Adrenal gland (tissue), 12 donors: ENCODE measurements around the gene PRSS50. TPM values are rescaled to one million over a fixed set of nuclear protein-coding genes. Genes with fewer than 3 reads are reported as not detected.

Experiments used
- DNase-seq, 7 donors: peaks; one replicate each; pipeline ENCODE4 v3.0.0-alpha.2; 2019 to 2020
- H3K27ac ChIP-seq, 5 donors: fragments of 200-600 bp; sonication (generic) in 4 of 5; 1 replicate in 3 of 5; 2 replicates in 2 of 5; pipeline versions ENCODE4 v1.5.1 to v1.8.0; 2016 to 2020; ENCODE audit warnings: mild to moderate bottlenecking in 1 of 5
- H3K27me3 ChIP-seq: fragments of 200-600 bp; 2 replicates; pipeline ENCODE4 v1.8.0; 2021
- H3K36me3 ChIP-seq, 2 donors: fragments of 200-600 bp; replicated peaks in 1 of 2; 1 replicate in 1 of 2; 2 replicates in 1 of 2; pipeline versions ENCODE4 v1.5.1 to v1.8.0; 2018 to 2022
- H3K4me1 ChIP-seq, 2 donors: fragments of 200-600 bp; replicated peaks in 1 of 2; 1 replicate in 1 of 2; 2 replicates in 1 of 2; pipeline versions ENCODE4 v1.5.1 to v1.8.0; 2018 to 2021
- H3K4me3 ChIP-seq, 4 donors: fragments of 200-600 bp; sonication (generic) in 3 of 4; one replicate each; pipeline ENCODE4 v1.5.1; 2016 to 2018
- H3K9me3 ChIP-seq, 3 donors: fragments of 200-600 bp; sonication (generic) in 1 of 3; replicated peaks in 1 of 3; 1 replicate in 2 of 3; 2 replicates in 1 of 3; pipeline versions ENCODE4 v1.5.1 to v1.8.0; 2016 to 2021
- CTCF ChIP-seq, 6 experiments: fragments of 450-650 bp in 4 of 6; fragments of 200-600 bp in 2 of 6; sonication (generic) in 1 of 6; IDR thresholded peaks; 1 replicate in 5 of 6; 2 replicates in 1 of 6; pipeline versions ENCODE4 v1.5.1 to v1.8.0; 2016 to 2021; ENCODE audit warnings: antibody characterized with exemption in 6 of 6, mild to moderate bottlenecking in 2 of 6, moderate library complexity in 1 of 6
- POLR2A ChIP-seq, 2 donors: fragments of 450-650 bp; IDR thresholded peaks; one replicate each; pipeline ENCODE4 v1.6.1; 2017; ENCODE audit warnings: antibody characterized with exemption in 2 of 2, mild to moderate bottlenecking in 2 of 2, moderate library complexity in 1 of 2
- WGBS, 4 donors: extraction: QIAGEN DNeasy Blood & Tissue Kit in 2 of 4; methylation state at CpG; one replicate each; pipeline versions ENCODE4 v1.1.5 to v1.1.7; 2013 to 2017; 5-methylcytosine and 5-hydroxymethylcytosine counted together
- intact Hi-C, 2 donors: fragments of 100-400 bp; cut with DNase I; formaldehyde crosslinking; loops; one replicate each; pipeline versions ENCODE4 v1.14.1 to v1.15.0; 2022 to 2023
- polyA plus RNA-seq, 3 donors: library from polyadenylated mRNA; stranded (reverse); fragments of 200-250 nt in 2 of 3; fragments of 350-450 nt in 1 of 3; fragmentation: Illumina TruSeq in 1 of 3; extraction: RNeasy Lipid Tissue Mini Kit (QIAGEN cat#74804) in 1 of 3; gene quantifications; one replicate each; pipeline ENCODE4 v1.2.3, GENCODE V29; 2013 to 2014
- total RNA-seq, 9 donors: library from RNA; depleted of rRNA in 4 of 9; stranded (reverse); fragments of >200 nt in 4 of 9; fragments of 120-200 nt in 1 of 9; fragmentation: NEBNext Ultra II Directional in 1 of 9; extraction: Animal tissue kit (Norgen Biotek cat#: 25700) in 1 of 9; gene quantifications; one replicate each; pipeline versions ENCODE4 v1.1.0 to v1.2.4, GENCODE V29; 2013 to 2023
- donor health status: healthy with polysubstance abuse.
- donor health status: Bipolar disorder and iron deficiency.
- donor health status: DM: yes; HTN: yes; CAD: no.
- donor health status: DM: no; HTN: no; CAD: no.
- donor health status: DM: no; HTN: no; CAD: no.
- donor health status: DM: yes; HTN: yes; CAD: no.

The PRSS50 gene
- total and polyA plus RNA-seq, 12 donors, result 0.07 to 1.9 (median 0.18) TPM; not detected in 4

DNA sequence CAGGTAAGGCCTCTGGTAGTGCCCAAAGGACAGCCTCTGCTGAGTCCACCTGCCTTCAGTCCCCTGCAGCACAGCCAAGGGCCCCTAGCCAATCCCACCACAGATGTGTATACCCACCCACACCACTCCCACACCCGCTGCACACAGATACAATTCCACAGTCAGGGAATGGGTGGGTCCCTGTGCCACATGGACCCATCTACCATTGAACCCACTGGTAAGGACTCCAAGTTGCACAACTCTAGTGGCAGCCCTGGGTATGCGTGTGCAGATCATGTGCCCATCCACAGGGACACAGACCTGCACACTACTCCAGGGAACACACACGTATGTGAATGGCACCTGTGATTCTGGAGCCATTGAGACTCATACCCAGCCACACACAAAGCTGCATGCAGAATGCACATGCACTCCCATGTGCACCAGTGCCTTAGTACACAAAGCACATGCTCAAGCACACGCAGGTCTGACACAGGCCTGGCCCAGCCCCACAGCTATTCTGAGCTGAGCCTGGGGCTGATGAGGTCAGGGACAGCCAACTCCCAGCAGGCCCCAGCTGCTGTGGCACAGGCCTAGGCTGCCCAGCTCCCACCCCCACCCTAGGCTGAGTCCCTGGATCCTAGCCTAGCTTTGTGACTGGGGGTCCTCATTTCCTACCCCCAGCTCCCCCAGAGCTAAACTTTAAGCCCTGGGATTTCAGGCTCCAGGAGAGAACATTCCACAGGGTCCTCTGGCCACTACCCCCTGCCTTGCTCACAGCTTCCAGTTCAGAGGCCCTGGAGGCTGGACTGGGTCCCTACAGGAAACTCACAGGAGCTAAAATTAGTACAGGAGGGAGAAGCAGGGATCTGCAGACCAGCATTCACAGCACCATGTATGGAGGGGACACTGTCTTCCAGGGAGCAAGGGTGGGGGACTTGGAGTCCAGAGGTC, 21.4 kb downstream of the PRSS50 start:
- Histone ChIP-seq H3K4me3 (no peak overlapping the region), H3K4me1 (peaks cover 38 to 72% of the 10 kb centered on the region in 2 donors), H3K27ac (peak overlapping the region in 4 of 5 donors; percentile 16 to 82 (median 62)), H3K36me3 (no peaks in the 10 kb centered on the region), H3K27me3 (no peaks in the 10 kb centered on the region), H3K9me3 (no peaks in the 10 kb centered on the region)
- intact Hi-C loops, result no loop called here
- TF ChIP-seq POLR2A (IDR thresholded peaks at IDR 0.05), result peak in 1 of 2 donors; percentile 9
- TF ChIP-seq CTCF (IDR thresholded peaks at IDR 0.05), result peak in 1 of 6 experiments; percentile 19
- DNase-seq, result peak; percentile 59 to 90 (median 84)
- 67 to 85% (median 75%) methylated on average over 3 to 4 of the region's 4 CpGs for WGBS, 4 donors

- intact Hi-C loops, result no loop called here
- WGBS, 4 donors, result 68 to 87% (median 75%) methylated on average over 3 to 11 of the region's 11 CpGs
- peak overlapping the region in 4 of 5 donors; percentile 16 to 82 (median 62) for H3K27ac ChIP-seq
- H3K4me1 ChIP-seq, result peaks cover 38 to 63% of the 10 kb centered on the region in 2 donors
- H3K9me3 ChIP-seq, result no peaks in the 10 kb centered on the region
- H3K4me3 ChIP-seq, result no peak overlapping the region
- H3K27me3 ChIP-seq, result no peaks in the 10 kb centered on the region
- DNase-seq, result peak; percentile 53 to 83 (median 69)
- TF ChIP-seq POLR2A (IDR thresholded peaks at IDR 0.05) (no peak), CTCF (IDR thresholded peaks at IDR 0.05) (peak in 3 of 6 experiments; percentile 24 to 28 (median 26))
- no peaks in the 10 kb centered on the region for H3K36me3 ChIP-seq
Measured at GRCh38 chr3:46695177-46695961, 22.3 kb downstream of the PRSS50 start.

GRCh38 chr3:46694520-46694919, 23.1 kb downstream of the PRSS50 start:
- H3K4me3 ChIP-seq, result no peak overlapping the region
- DNase-seq, result peak in 2 of 7 donors; percentile 31 to 58
- H3K9me3 ChIP-seq, result no peaks in the 10 kb centered on the region
- no peak for TF ChIP-seq POLR2A (IDR thresholded peaks at IDR 0.05)
- no peak for TF ChIP-seq CTCF (IDR thresholded peaks at IDR 0.05)
- 95 to 100% (median 98%) methylated on average over 2 to 3 of the region's 3 CpGs for WGBS, 4 donors
- H3K27ac ChIP-seq, result peak overlapping the region in 3 of 5 donors; percentile 72 to 82 (median 79)
- no peaks in the 10 kb centered on the region for H3K27me3 ChIP-seq
- H3K4me1 ChIP-seq, result peaks cover 34 to 55% of the 10 kb centered on the region in 2 donors
- no peaks in the 10 kb centered on the region for H3K36me3 ChIP-seq
- intact Hi-C loops, result no loop called here

- Histone ChIP-seq H3K27me3 (no peaks in the 10 kb centered on the region), H3K9me3 (no peaks in the 10 kb centered on the region), H3K4me3 (peak overlapping the region in 2 of 4 donors; percentile 46 to 63), H3K36me3 (no peaks in the 10 kb centered on the region), H3K27ac (peak overlapping the region in 3 of 5 donors; percentile 72 to 82 (median 76)), H3K4me1 (peaks cover 34 to 50% of the 10 kb centered on the region in 2 donors)
- intact Hi-C loops, result no loop called here
- TF ChIP-seq POLR2A (IDR thresholded peaks at IDR 0.05) (peak in 1 of 2 donors; percentile 62), CTCF (IDR thresholded peaks at IDR 0.05) (no peak)
- DNase-seq, result peak in 6 of 7 donors; percentile 69 to 84 (median 76)
- WGBS, 4 donors, result 8 to 13% methylated on average over 30 of the region's 30 CpGs; no CpG with 5 or more reads in 2 of the 4 donors
Measured at GRCh38 chr3:46693892-46694226, 23.8 kb downstream of the PRSS50 start.
